PFSK-1 (cell line): ENCODE measurements around the gene VDAC2.

Experiments
- FOXP2 ChIP-seq: optimal IDR thresholded peaks from 2 replicates; pipeline ENCODE3; 2011; ENCODE audit warnings: borderline replicate concordance, control low read depth, inconsistent platforms; ENCODE audit not compliant: insufficient read depth; ENCODE audit errors: extremely low read length, extremely low read depth
- POLR2AphosphoS5 ChIP-seq: IDR thresholded peaks from 2 replicates; pipeline ENCODE4 v1.6.1; 2012; ENCODE audit warnings: low read depth, mild to moderate bottlenecking, control low read depth, low read length, moderate library complexity
- REST ChIP-seq, 2 experiments: IDR thresholded peaks; 2 replicates each; pipeline versions ENCODE4 v1.6.1 to v1.8.0; 2011 to 2012; ENCODE audit warnings: low read depth in 2 of 2, low read length in 2 of 2, control low read depth in 1 of 2, inconsistent platforms in 1 of 2, mild to moderate bottlenecking in 1 of 2, moderate library complexity in 1 of 2; ENCODE audit not compliant: insufficient read depth in 1 of 2
- SIN3A ChIP-seq: IDR thresholded peaks from 2 replicates; pipeline ENCODE4 v1.6.1; 2012; ENCODE audit warnings: mild to moderate bottlenecking, low read length, moderate library complexity, borderline replicate concordance; ENCODE audit not compliant: insufficient read depth
- TAF1 ChIP-seq: IDR thresholded peaks from 2 replicates; pipeline ENCODE4 v1.6.1; 2012; ENCODE audit warnings: low read length, control low read depth, borderline replicate concordance; ENCODE audit not compliant: insufficient read depth

The VDAC2 gene

GRCh38 chr10:75180592-75180991 lies 30.0 kb upstream of the VDAC2 start:
- TF ChIP-seq FOXP2 (no peak), REST (IDR thresholded peaks at IDR 0.05; ENCODE audit: insufficient read depth in 1 of 2, low read depth in 2 of 2, low read length in 2 of 2) (no peak), TAF1 (no peak), SIN3A (no peak), POLR2AphosphoS5 (no peak)

- TF ChIP-seq FOXP2 (no peak), POLR2AphosphoS5 (no peak)
Observed at GRCh38 chr10:75181073-75181472, 29.5 kb upstream of the VDAC2 start.

- TF ChIP-seq REST (IDR thresholded peaks at IDR 0.05; ENCODE audit: insufficient read depth in 1 of 2, low read depth in 2 of 2, low read length in 2 of 2): no peak
- TF ChIP-seq POLR2AphosphoS5: no peak
- TF ChIP-seq TAF1: no peak
- TF ChIP-seq SIN3A: no peak
- no peak for TF ChIP-seq FOXP2
Observed at GRCh38 chr10:75186310-75186709, 24.3 kb upstream of the VDAC2 start.

GRCh38 chr10:75187961-75188426 lies 22.6 kb upstream of the VDAC2 start:
- TF ChIP-seq TAF1: no peak
- TF ChIP-seq REST (IDR thresholded peaks at IDR 0.05; ENCODE audit: insufficient read depth in 1 of 2, low read depth in 2 of 2, low read length in 2 of 2): no peak
- TF ChIP-seq POLR2AphosphoS5: no peak
- no peak for TF ChIP-seq FOXP2

- TF ChIP-seq FOXP2: no peak
- no peak for TF ChIP-seq SIN3A
- no peak for TF ChIP-seq REST (IDR thresholded peaks at IDR 0.05; ENCODE audit: insufficient read depth in 1 of 2, low read depth in 2 of 2, low read length in 2 of 2)
- no peak for TF ChIP-seq POLR2AphosphoS5
- no peak for TF ChIP-seq TAF1
Observed at GRCh38 chr10:75189266-75190096, 21.1 kb upstream of the VDAC2 start.
